ENCODE data around the gene AQP12A. TPM values are rescaled to one million over a fixed set of nuclear protein-coding genes. Genes with fewer than 3 reads are reported as not detected.
"Not testable (repeated sequence)": the region's sequence is repeated elsewhere in the genome, so short reads cannot be mapped to it uniquely, and the experiment has no call there.

Gene AQP12A
- total and polyA plus RNA-seq, 10 of the 15 experiments (the other 5 are each of a cell fraction or from before 2014, with no cell fraction given): not detected

DNA sequence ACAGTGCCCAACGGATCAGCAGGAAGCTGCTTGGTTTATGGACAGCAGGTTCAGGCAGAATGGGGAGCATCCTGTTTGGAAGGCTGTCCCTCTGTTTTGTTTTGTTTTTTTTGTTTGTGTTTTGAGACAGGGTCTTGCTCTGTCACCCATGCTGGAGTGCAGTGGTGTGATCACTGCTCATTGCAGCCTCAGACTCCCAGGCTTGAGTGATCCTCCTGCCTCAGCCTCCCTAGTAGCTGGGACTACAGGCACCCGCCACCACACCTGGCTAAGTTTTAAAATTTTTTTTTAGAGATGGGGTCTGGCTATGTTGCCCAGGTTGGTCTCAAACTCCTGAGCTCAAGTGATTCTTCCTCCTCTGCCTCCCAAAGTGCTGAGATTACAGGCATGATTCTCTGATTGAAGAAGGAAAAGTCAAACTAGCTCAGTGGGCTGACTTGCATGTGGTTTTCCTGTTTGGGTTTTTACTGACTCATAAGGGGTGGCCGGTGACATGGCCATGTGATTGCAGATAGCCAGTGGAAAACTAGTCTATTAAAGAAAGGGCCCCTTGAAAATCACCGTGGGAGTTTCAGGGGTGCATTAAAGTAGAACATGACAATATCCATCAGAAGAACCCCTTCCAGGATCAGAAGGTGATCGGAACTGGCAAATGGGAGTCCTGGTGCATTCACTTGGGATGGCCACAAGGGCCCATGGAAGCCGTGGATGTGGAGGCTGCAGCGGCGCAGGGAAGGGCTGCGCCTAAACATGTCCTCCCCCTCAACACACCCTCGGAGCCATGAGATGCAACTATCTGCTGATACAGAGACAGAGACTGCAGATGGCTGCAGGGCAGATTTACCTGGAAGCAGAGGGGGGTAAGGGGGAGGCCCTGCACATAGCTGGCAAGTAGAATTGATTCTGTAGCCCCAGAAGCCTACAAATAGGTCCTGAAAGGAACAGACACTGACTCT lies 35.5 kb upstream of the AQP12A start (continued):
- TF ChIP-seq NFYB (IDR thresholded peaks at IDR 0.05; ENCODE audit: insufficient read depth, low read depth, low read length): 0 out of 2 replicates have a peak, but pooled peaks have one; percentile 23

DNA sequence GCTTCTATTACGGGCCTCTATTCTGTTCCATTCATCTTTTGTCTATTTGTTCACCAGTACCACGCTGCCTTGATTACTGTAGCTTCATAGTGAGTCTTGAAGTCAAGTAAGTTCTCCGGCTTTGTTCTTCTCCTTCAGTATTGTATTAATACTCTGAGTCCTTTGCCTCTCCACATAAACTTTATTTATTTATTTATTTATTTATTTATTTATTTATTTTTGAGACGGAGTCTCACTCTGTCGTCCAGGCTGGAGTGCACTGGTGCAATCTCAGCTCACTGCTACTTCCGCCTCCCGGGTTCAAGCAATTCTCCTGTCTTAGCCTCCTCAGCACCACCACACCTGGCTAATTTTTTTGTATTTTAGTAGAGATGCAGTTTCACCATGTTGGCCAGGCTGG lies 31.8 kb upstream of the AQP12A start:
- SMC1A ChIA-PET (ENCODE audit: uncharacterized antibody, unreplicated experiment); CTCF ChIA-PET; H3K79me2 ChIP-seq (ENCODE audit: control insufficient read depth, insufficient read depth, low read length); H2AFZ ChIP-seq (ENCODE audit: control insufficient read depth, low read depth, low read length); intact Hi-C loops (cut with micrococcal nuclease; ENCODE audit: unreplicated experiment); H3K36me3 ChIP-seq (ENCODE audit: control insufficient read depth in 2 of 2, insufficient read depth in 2 of 2, low read length in 1 of 2); FAIRE-seq; BruUV-seq (replicated peaks); POLR2A ChIA-PET; DNase-seq (ENCODE audit: low read depth, low spot score); in situ Hi-C loops (cut with MboI); H3K4me3 ChIP-seq; H3K9me3 ChIP-seq (replicated peaks; ENCODE audit: control insufficient read depth, insufficient read depth, low read length); H3K27me3 ChIP-seq (replicated peaks in 1 of 2; ENCODE audit: control insufficient read depth in 2 of 2, insufficient read depth in 2 of 2, low read length in 1 of 2); H3K4me2 ChIP-seq (ENCODE audit: control insufficient read depth, insufficient read depth); H3K9ac ChIP-seq (ENCODE audit: control insufficient read depth, insufficient read depth, low read length); RAD21 ChIA-PET (ENCODE audit: unreplicated experiment); ATAC-seq; H3K27ac ChIP-seq (ENCODE audit: control insufficient read depth, insufficient read depth); H4K20me1 ChIP-seq (ENCODE audit: control insufficient read depth, insufficient read depth): not testable (repeated sequence)
- 79% methylated on average over 7 of the region's 7 CpGs for WGBS (ENCODE audit: insufficient coverage, insufficient replicate concordance, low lambda C conversion rate, missing lambda C conversion rate)
- peaks cover 11% of the 10 kb centered on the region for H3K4me1 ChIP-seq (ENCODE audit: control insufficient read depth, insufficient read depth, low read length)

DNA sequence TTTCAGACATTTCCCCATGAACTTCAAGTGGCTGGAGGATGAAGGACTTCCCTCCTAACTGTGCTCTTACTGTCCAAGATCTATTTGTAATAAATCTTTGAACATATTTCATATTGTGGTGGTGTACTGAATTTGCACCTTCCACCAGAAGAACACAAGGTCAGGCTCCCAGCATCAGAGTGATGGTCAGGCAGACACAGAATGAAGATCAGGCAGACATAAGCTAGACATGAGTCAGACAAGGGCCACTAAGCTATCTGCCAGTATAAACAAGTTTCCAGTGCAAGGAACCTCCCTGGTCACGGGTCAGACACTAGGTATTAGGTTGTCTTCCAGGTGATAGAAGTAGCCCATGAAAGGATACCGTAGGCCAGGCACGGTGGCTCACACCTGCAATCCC lies 29.0 kb upstream of the AQP12A start:
- in situ Hi-C loops (cut with MboI) (no loop called here), intact Hi-C loops (cut with micrococcal nuclease; ENCODE audit: unreplicated experiment) (no loop called here)
- Histone ChIP-seq H3K4me3 (no peak overlapping the region), H3K4me2 (ENCODE audit: control insufficient read depth, insufficient read depth) (no peak overlapping the region), H3K79me2 (ENCODE audit: control insufficient read depth, insufficient read depth, low read length) (no peaks in the 10 kb centered on the region), H3K36me3 (ENCODE audit: control insufficient read depth in 2 of 2, insufficient read depth in 2 of 2, low read length in 1 of 2) (no peaks in the 10 kb centered on the region), H4K20me1 (ENCODE audit: control insufficient read depth, insufficient read depth) (no peaks in the 10 kb centered on the region), H3K27ac (ENCODE audit: control insufficient read depth, insufficient read depth) (no peak overlapping the region), H3K9me3 (replicated peaks; ENCODE audit: control insufficient read depth, insufficient read depth, low read length) (peaks cover 2% of the 10 kb centered on the region; the same call in 1 of the 3 replicates), H3K9ac (ENCODE audit: control insufficient read depth, insufficient read depth, low read length) (no peak overlapping the region), H3K27me3 (replicated peaks in 1 of 2; ENCODE audit: control insufficient read depth in 2 of 2, insufficient read depth in 2 of 2, low read length in 1 of 2) (no peaks in the 10 kb centered on the region; a peak in 1 of 4 replicates), H2AFZ (ENCODE audit: control insufficient read depth, low read depth, low read length) (no peak overlapping the region), H3K4me1 (ENCODE audit: control insufficient read depth, insufficient read depth, low read length) (no peaks in the 10 kb centered on the region)
- no peak for ATAC-seq
- ChIA-PET POLR2A (interaction anchor here (0.7 kb wide), 1 partner anchor 45 kb away, joined by 3 read pairs; no protein-coding TSS in a partner anchor), RAD21 (ENCODE audit: unreplicated experiment) (no interaction called here), CTCF (interaction anchor here (0.7 kb wide), 1 partner anchor 99 kb away, joined by 3 read pairs; no protein-coding TSS in a partner anchor), SMC1A (ENCODE audit: uncharacterized antibody, unreplicated experiment) (interaction anchor here (0.8 kb wide), 1 partner anchor 100 kb away, joined by 3 read pairs; no protein-coding TSS in a partner anchor)
- no peak for DNase-seq (ENCODE audit: low read depth, low spot score)
- FAIRE-seq: no peak
- WGBS (ENCODE audit: insufficient coverage, insufficient replicate concordance, low lambda C conversion rate, missing lambda C conversion rate): 49% methylated on average over 3 of the region's 3 CpGs
- BruUV-seq (replicated peaks): no TSS peak
- no peak for TF ChIP-seq FOXK2 (IDR thresholded peaks at IDR 0.05)
- no peak for TF ChIP-seq IKZF2 (IDR thresholded peaks at IDR 0.05)
- TF ChIP-seq NR2F1 (conservative IDR thresholded peaks at IDR 0.05): no peak
- no peak for TF ChIP-seq POU2F2 (IDR thresholded peaks at IDR 0.05; ENCODE audit: borderline replicate concordance, low read depth, low read length)
- TF ChIP-seq ZNF622 (IDR thresholded peaks at IDR 0.05): no peak
- TF ChIP-seq LARP7 (IDR thresholded peaks at IDR 0.05): no peak
- TF ChIP-seq RBBP5 (conservative IDR thresholded peaks at IDR 0.05): no peak
- TF ChIP-seq REST (IDR thresholded peaks at IDR 0.05; ENCODE audit: low read depth, low read length): no peak
- TF ChIP-seq PKNOX1 (IDR thresholded peaks at IDR 0.05): no peak
